T-cell (primary cell): ENCODE measurements around the gene TPD52L2. TPM values are rescaled to one million over a fixed set of nuclear protein-coding genes. Genes with fewer than 3 reads are reported as not detected.

Source experiments
- ATAC-seq, 4 experiments: fragments of 200-7000 bp in 3 of 4; fragments of 150-1000 bp in 1 of 4; cut with Tn5 transposase; replicated peaks in 1 of 4; 1 replicate in 3 of 4; 2 replicates in 1 of 4; pipeline ENCODE4 v1.10.0; 2021; ENCODE audit warnings: moderate library complexity in 3 of 4, mild to moderate bottlenecking in 2 of 4, moderate number of reproducible peaks in 1 of 4
- CTCF ChIA-PET, 2 donors: fragments of 300-600 bp; sonication (Branson Sonifier 250); formaldehyde crosslinking; loops; one replicate each; lab custom pipeline; 2022; ENCODE audit warnings: antibody characterized with exemption in 2 of 2; lab: Charles Lee
- POLR2A ChIA-PET, 2 donors: fragments of 300-600 bp; sonication (Branson Sonifier 250); formaldehyde crosslinking; loops; one replicate each; lab custom pipeline; 2022; ENCODE audit warnings: antibody characterized with exemption in 2 of 2; lab: Charles Lee
- DNase-seq, 35 experiments: peaks; one replicate each; pipeline versions ENCODE4 v3.0.0 to v3.0.0-alpha.2; 2013 to 2023
- H3K27ac ChIP-seq: one replicate; pipeline ENCODE4 v1.5.1; 2013; ENCODE audit warnings: low read length
- H3K27me3 ChIP-seq, 2 experiments: replicated peaks in 1 of 2; 1 replicate in 1 of 2; 2 replicates in 1 of 2; pipeline versions ENCODE4 v1.6.1 to v1.7.0; 2013; ENCODE audit warnings: low read length in 1 of 2, mixed read lengths in 1 of 2; ENCODE audit not compliant: control insufficient read depth in 2 of 2, insufficient read depth in 2 of 2; ENCODE audit errors: extremely low read depth in 1 of 2
- H3K36me3 ChIP-seq, 2 donors: 1 replicate in 1 of 2; 2 replicates in 1 of 2; pipeline versions ENCODE4 v1.6.1 to v1.7.0; 2013; ENCODE audit warnings: low read length in 1 of 2; ENCODE audit not compliant: control insufficient read depth in 2 of 2, insufficient read depth in 1 of 2; ENCODE audit errors: extremely low read depth in 1 of 2
- H3K4me1 ChIP-seq, 2 experiments: 1 replicate in 1 of 2; 2 replicates in 1 of 2; pipeline versions ENCODE4 v1.6.1 to v1.7.0; 2013; ENCODE audit warnings: low read length in 2 of 2, mixed read lengths in 1 of 2; ENCODE audit not compliant: insufficient read depth in 2 of 2, control insufficient read depth in 1 of 2; ENCODE audit errors: extremely low read depth in 1 of 2
- H3K4me3 ChIP-seq, 2 donors: 1 replicate in 1 of 2; 2 replicates in 1 of 2; pipeline versions ENCODE4 v1.5.1 to v1.7.0; 2013; ENCODE audit warnings: mild to moderate bottlenecking in 2 of 2, low read length in 1 of 2, moderate library complexity in 1 of 2; ENCODE audit not compliant: control insufficient read depth in 1 of 2; ENCODE audit errors: extremely low read depth in 1 of 2
- H3K9me3 ChIP-seq: 2 replicates; pipeline ENCODE4 v1.7.0; 2013
- H3K27ac Mint-ChIP-seq, 2 donors: one replicate each; pipeline ENCODE4 v1.8.0; 2020 to 2021; ENCODE audit warnings: mild to moderate bottlenecking in 2 of 2, mixed read lengths in 2 of 2
- H3K27me3 Mint-ChIP-seq, 2 donors: one replicate each; pipeline ENCODE4 v1.8.0; 2021 to 2022; ENCODE audit warnings: mixed read lengths in 2 of 2
- H3K36me3 Mint-ChIP-seq: one replicate; pipeline ENCODE4 v1.8.0; 2021; ENCODE audit warnings: mixed read lengths
- H3K4me1 Mint-ChIP-seq, 3 donors: one replicate each; pipeline ENCODE4 v1.8.0; 2020 to 2022; ENCODE audit warnings: mixed read lengths in 3 of 3, mild to moderate bottlenecking in 1 of 3
- H3K4me3 Mint-ChIP-seq, 3 donors: one replicate each; pipeline ENCODE4 v1.8.0; 2020 to 2022; ENCODE audit warnings: mild to moderate bottlenecking in 3 of 3, mixed read lengths in 3 of 3, moderate library complexity in 3 of 3
- H3K9me3 Mint-ChIP-seq, 3 donors: one replicate each; pipeline ENCODE4 v1.8.0; 2020 to 2022; ENCODE audit warnings: mixed read lengths in 3 of 3
- WGBS: methylation state at CpG from one replicate; pipeline ENCODE4 v1.1.5; 2013; ENCODE audit warnings: missing lambda C conversion rate; ENCODE audit not compliant: insufficient coverage; 5-methylcytosine and 5-hydroxymethylcytosine counted together
- total RNA-seq, 35 experiments: library from RNA in 6 of 35; stranded (reverse) in 6 of 35; fragments of 120-200 nt in 1 of 35; gene quantifications; one replicate each; pipeline versions ENCODE4 v1.2.1 to v1.2.4 and lab custom pipeline; 2013 to 2026

The TPD52L2 gene
- total RNA-seq, 5 donors from 2014 or later (not counting 1 experiment from before 2014, with no cell fraction given) = 27.8 to 44.1 (median 39.3) TPM

GRCh38 chr20:63839620-63840019 is 25.4 kb upstream of the TPD52L2 start:
- peaks cover 0 to 45% of the 10 kb centered on the region in 2 experiments for H3K27me3 ChIP-seq
- DNase-seq (no peak), ATAC-seq (no peak)
- H3K4me3 ChIP-seq = no peak overlapping the region
- Mint-ChIP-seq H3K27me3 (peaks cover 18 to 29% of the 10 kb centered on the region in 2 donors), H3K4me1 (peaks cover 8 to 13% (median 13%) of the 10 kb centered on the region in 3 donors), H3K4me3 (no peak overlapping the region), H3K9me3 (no peaks in the 10 kb centered on the region), H3K36me3 (no peaks in the 10 kb centered on the region), H3K27ac (no peak overlapping the region)
- no peaks in the 10 kb centered on the region for H3K9me3 ChIP-seq
- POLR2A ChIA-PET = no interaction called here
- CTCF ChIA-PET = no interaction called here
- H3K27ac ChIP-seq = no peak overlapping the region
- 89% methylated on average over 13 of the region's 13 CpGs for WGBS
- H3K36me3 ChIP-seq = no peaks in the 10 kb centered on the region
- peaks cover 3 to 21% of the 10 kb centered on the region in 2 experiments for H3K4me1 ChIP-seq

- Histone ChIP-seq H3K27ac (no peak overlapping the region), H3K36me3 (no peaks in the 10 kb centered on the region), H3K4me1 (peaks cover 3 to 27% of the 10 kb centered on the region in 2 experiments), H3K27me3 (peaks cover 0 to 48% of the 10 kb centered on the region in 2 experiments), H3K9me3 (no peaks in the 10 kb centered on the region), H3K4me3 (no peak overlapping the region)
- no peak overlapping the region for H3K27ac Mint-ChIP-seq
- peak in 1 of 4 experiments; percentile 20 for ATAC-seq
- 72% methylated on average over 11 of the region's 11 CpGs for WGBS
- H3K4me1 Mint-ChIP-seq = peaks cover 8 to 17% (median 13%) of the 10 kb centered on the region in 3 donors
- H3K36me3 Mint-ChIP-seq = no peaks in the 10 kb centered on the region
- no peaks in the 10 kb centered on the region for H3K9me3 Mint-ChIP-seq
- peaks cover 18 to 37% of the 10 kb centered on the region in 2 donors for H3K27me3 Mint-ChIP-seq
- ChIA-PET CTCF (no interaction called here), POLR2A (no interaction called here)
- no peak overlapping the region for H3K4me3 Mint-ChIP-seq
- no peak for DNase-seq
These were observed 24.7 kb upstream of the TPD52L2 start for GRCh38 chr20:63840405-63840828.

- no peak overlapping the region for H3K4me3 Mint-ChIP-seq
- Histone ChIP-seq H3K4me3 (no peak overlapping the region), H3K36me3 (no peaks in the 10 kb centered on the region), H3K27me3 (peaks cover 2 to 58% of the 10 kb centered on the region in 2 experiments), H3K4me1 (peaks cover 3 to 38% of the 10 kb centered on the region in 2 experiments), H3K9me3 (no peaks in the 10 kb centered on the region), H3K27ac (no peak overlapping the region)
- WGBS = 14% methylated on average over 9 of the region's 9 CpGs
- DNase-seq (no peak), ATAC-seq (no peak)
- H3K36me3 Mint-ChIP-seq = no peaks in the 10 kb centered on the region
- CTCF ChIA-PET = no interaction called here
- H3K4me1 Mint-ChIP-seq = peaks cover 9 to 20% (median 18%) of the 10 kb centered on the region in 3 donors
- no peak overlapping the region for H3K27ac Mint-ChIP-seq
- POLR2A ChIA-PET = no interaction called here
- no peaks in the 10 kb centered on the region for H3K9me3 Mint-ChIP-seq
- peaks cover 22 to 44% of the 10 kb centered on the region in 2 donors for H3K27me3 Mint-ChIP-seq
These were observed 22.8 kb upstream of the TPD52L2 start for GRCh38 chr20:63842258-63842657.

GRCh38 chr20:63843222-63843621 is 21.8 kb upstream of the TPD52L2 start:
- H3K4me1 ChIP-seq = peaks cover 5 to 45% of the 10 kb centered on the region in 2 experiments
- H3K27ac ChIP-seq = no peak overlapping the region
- no peaks in the 10 kb centered on the region for H3K36me3 ChIP-seq
- peaks cover 2 to 68% of the 10 kb centered on the region in 2 experiments for H3K27me3 ChIP-seq
- no peak overlapping the region for H3K4me3 Mint-ChIP-seq
- ChIA-PET POLR2A (no interaction called here), CTCF (no interaction called here)
- no peaks in the 10 kb centered on the region for H3K36me3 Mint-ChIP-seq
- no peak overlapping the region for H3K27ac Mint-ChIP-seq
- ATAC-seq = no peak
- H3K4me3 ChIP-seq = no peak overlapping the region
- WGBS = 82% methylated on average over 11 of the region's 12 CpGs
- H3K9me3 Mint-ChIP-seq = no peaks in the 10 kb centered on the region
- no peaks in the 10 kb centered on the region for H3K9me3 ChIP-seq
- peaks cover 22 to 44% of the 10 kb centered on the region in 2 donors for H3K27me3 Mint-ChIP-seq
- peaks cover 9 to 20% (median 11%) of the 10 kb centered on the region in 3 donors for H3K4me1 Mint-ChIP-seq
- DNase-seq = no peak

- peaks cover 2 to 73% of the 10 kb centered on the region in 2 experiments for H3K27me3 ChIP-seq
These were observed 21.3 kb upstream of the TPD52L2 start for GRCh38 chr20:63843778-63844177.

GRCh38 chr20:63844511-63844991 is 20.5 kb upstream of the TPD52L2 start:
- H3K4me1 Mint-ChIP-seq = peaks cover 9 to 20% (median 11%) of the 10 kb centered on the region in 3 donors
- Histone ChIP-seq H3K27me3 (peaks cover 2 to 78% of the 10 kb centered on the region in 2 experiments), H3K9me3 (no peaks in the 10 kb centered on the region), H3K36me3 (no peaks in the 10 kb centered on the region), H3K27ac (no peak overlapping the region), H3K4me1 (peaks cover 5 to 45% of the 10 kb centered on the region in 2 experiments), H3K4me3 (no peak overlapping the region)
- H3K9me3 Mint-ChIP-seq = no peaks in the 10 kb centered on the region
- no peak overlapping the region for H3K27ac Mint-ChIP-seq
- ATAC-seq (no peak), DNase-seq (no peak)
- peak overlapping the region in 1 of 3 donors; percentile 59 for H3K4me3 Mint-ChIP-seq
- peaks cover 22 to 50% of the 10 kb centered on the region in 2 donors for H3K27me3 Mint-ChIP-seq
- H3K36me3 Mint-ChIP-seq = no peaks in the 10 kb centered on the region
- ChIA-PET CTCF (no interaction called here), POLR2A (no interaction called here)
- WGBS = 33% methylated on average over 5 of the region's 9 CpGs

More at GRCh38 chr20:63843778-63844177, 21.3 kb upstream of the TPD52L2 start:
- Mint-ChIP-seq H3K27me3 (peaks cover 22 to 50% of the 10 kb centered on the region in 2 donors), H3K4me3 (peak overlapping the region in 1 of 3 donors; percentile 59), H3K36me3 (no peaks in the 10 kb centered on the region), H3K4me1 (peaks cover 9 to 20% (median 11%) of the 10 kb centered on the region in 3 donors), H3K27ac (no peak overlapping the region), H3K9me3 (no peaks in the 10 kb centered on the region)
- POLR2A ChIA-PET = no interaction called here
- Histone ChIP-seq H3K4me1 (peaks cover 5 to 45% of the 10 kb centered on the region in 2 experiments), H3K4me3 (no peak overlapping the region), H3K9me3 (no peaks in the 10 kb centered on the region), H3K27ac (no peak overlapping the region), H3K36me3 (no peaks in the 10 kb centered on the region)
- DNase-seq = no peak
- WGBS = 21% methylated on average over 16 of the region's 16 CpGs
- ATAC-seq = peak in 1 of 4 experiments; percentile 11
- CTCF ChIA-PET = no interaction called here
